Suprapubic skin (tissue), 4 donors: ENCODE measurements around the gene TMEFF1. TPM values are rescaled to one million over a fixed set of nuclear protein-coding genes. Genes with fewer than 3 reads are reported as not detected.

Experiments
- DNase-seq, 2 donors: peaks; one replicate each; pipeline ENCODE4 v3.0.0-alpha.2; 2019; ENCODE audit warnings: low spot score in 2 of 2
- H3K27ac ChIP-seq: fragments of 200-600 bp; sonication (generic); one replicate; pipeline ENCODE4 v1.5.1; 2019
- H3K27me3 ChIP-seq: fragments of 200-600 bp; sonication (generic); one replicate; pipeline ENCODE4 v1.5.1; 2019
- H3K36me3 ChIP-seq: fragments of 200-600 bp; sonication (generic); one replicate; pipeline ENCODE4 v1.5.1; 2019
- H3K4me1 ChIP-seq: fragments of 200-600 bp; sonication (generic); one replicate; pipeline ENCODE4 v1.5.1; 2019
- H3K4me3 ChIP-seq: fragments of 200-600 bp; sonication (generic); one replicate; pipeline ENCODE4 v1.5.1; 2019; ENCODE audit warnings: mild to moderate bottlenecking
- H3K9me3 ChIP-seq: fragments of 200-600 bp; sonication (generic); one replicate; pipeline ENCODE4 v1.5.1; 2019
- CTCF ChIP-seq, 2 donors: fragments of 200-600 bp in 1 of 2; fragments of 450-650 bp in 1 of 2; sonication (generic) in 1 of 2; IDR thresholded peaks; one replicate each; pipeline ENCODE4 v1.5.1; 2016 to 2019; ENCODE audit warnings: antibody characterized with exemption in 2 of 2, mild to moderate bottlenecking in 1 of 2, moderate library complexity in 1 of 2
- EP300 ChIP-seq: sonication (generic); formaldehyde crosslinking; IDR thresholded peaks from one replicate; pipeline ENCODE4 v1.6.1; 2017; ENCODE audit warnings: antibody characterized with exemption
- POLR2A ChIP-seq, 2 donors: fragments of 450-650 bp; IDR thresholded peaks; one replicate each; pipeline ENCODE4 v1.6.1; 2017; ENCODE audit warnings: antibody characterized with exemption in 2 of 2, mild to moderate bottlenecking in 2 of 2, moderate library complexity in 2 of 2
- POLR2AphosphoS5 ChIP-seq, 3 donors: sonication (generic); formaldehyde crosslinking; IDR thresholded peaks; one replicate each; pipeline ENCODE4 v1.6.1; 2017; ENCODE audit warnings: antibody characterized with exemption in 3 of 3
- WGBS: methylation state at CpG from one replicate; pipeline ENCODE4 v1.1.5; 2018; 5-methylcytosine and 5-hydroxymethylcytosine counted together
- total RNA-seq, 4 donors: library from RNA; depleted of rRNA; stranded (reverse); fragments of >200 nt; gene quantifications; one replicate each; pipeline ENCODE4 v1.1.0, GENCODE V29; 2016

The TMEFF1 gene
- total RNA-seq, 4 donors from 2014 or later = 0.32 to 0.49 TPM; not detected in 2

GRCh38 chr9:100441911-100442361 is 31.0 kb upstream of the TMEFF1 start:
- H3K27ac ChIP-seq = no peak overlapping the region
- TF ChIP-seq POLR2AphosphoS5 (IDR thresholded peaks at IDR 0.05) = no peak
- TF ChIP-seq CTCF (IDR thresholded peaks at IDR 0.05) = no peak
- no peak for TF ChIP-seq EP300
- no peak for TF ChIP-seq POLR2A (IDR thresholded peaks at IDR 0.05)
- H3K9me3 ChIP-seq = no peaks in the 10 kb centered on the region
- no peak overlapping the region for H3K4me3 ChIP-seq
- H3K27me3 ChIP-seq = no peaks in the 10 kb centered on the region
- H3K4me1 ChIP-seq = no peaks in the 10 kb centered on the region
- no peaks in the 10 kb centered on the region for H3K36me3 ChIP-seq
- DNase-seq = no peak
- WGBS = 87% methylated on average over 19 of the region's 19 CpGs

- no peak for DNase-seq
- Histone ChIP-seq H3K4me3 (no peak overlapping the region), H3K36me3 (no peaks in the 10 kb centered on the region), H3K27me3 (no peaks in the 10 kb centered on the region), H3K4me1 (no peaks in the 10 kb centered on the region), H3K27ac (no peak overlapping the region), H3K9me3 (no peaks in the 10 kb centered on the region)
- no peak for TF ChIP-seq CTCF (IDR thresholded peaks at IDR 0.05)
- TF ChIP-seq EP300 = no peak
- TF ChIP-seq POLR2AphosphoS5 (IDR thresholded peaks at IDR 0.05) = no peak
- TF ChIP-seq POLR2A (IDR thresholded peaks at IDR 0.05) = no peak
- WGBS = 63% methylated on average over 4 of the region's 4 CpGs
These were observed 28.9 kb upstream of the TMEFF1 start for GRCh38 chr9:100443781-100444768.

GRCh38 chr9:100445161-100445902 is 27.6 kb upstream of the TMEFF1 start:
- no peak overlapping the region for H3K27ac ChIP-seq
- WGBS = 93% methylated on average over 1 of the region's 1 CpG
- no peak overlapping the region for H3K4me3 ChIP-seq
- H3K27me3 ChIP-seq = no peaks in the 10 kb centered on the region
- TF ChIP-seq POLR2A (IDR thresholded peaks at IDR 0.05) (no peak), CTCF (IDR thresholded peaks at IDR 0.05) (no peak), EP300 (no peak), POLR2AphosphoS5 (IDR thresholded peaks at IDR 0.05) (no peak)
- H3K36me3 ChIP-seq = no peaks in the 10 kb centered on the region
- DNase-seq = no peak
- H3K4me1 ChIP-seq = no peaks in the 10 kb centered on the region
- H3K9me3 ChIP-seq = no peaks in the 10 kb centered on the region

- 92% methylated on average over 5 of the region's 5 CpGs for WGBS
- no peaks in the 10 kb centered on the region for H3K4me1 ChIP-seq
- no peak overlapping the region for H3K4me3 ChIP-seq
- no peaks in the 10 kb centered on the region for H3K9me3 ChIP-seq
- TF ChIP-seq EP300 (no peak), CTCF (IDR thresholded peaks at IDR 0.05) (no peak), POLR2A (IDR thresholded peaks at IDR 0.05) (no peak), POLR2AphosphoS5 (IDR thresholded peaks at IDR 0.05) (no peak)
- no peaks in the 10 kb centered on the region for H3K27me3 ChIP-seq
- DNase-seq = no peak
- peaks cover 5% of the 10 kb centered on the region for H3K36me3 ChIP-seq
- no peak overlapping the region for H3K27ac ChIP-seq
These were observed 26.9 kb upstream of the TMEFF1 start for GRCh38 chr9:100445903-100446549.
